ENCODE results near the gene QRICH2. TPM values are rescaled to one million over a fixed set of nuclear protein-coding genes. Genes with fewer than 3 reads are reported as not detected.

The QRICH2 gene
- total RNA-seq, 1 donor: 1.2 TPM

DNA sequence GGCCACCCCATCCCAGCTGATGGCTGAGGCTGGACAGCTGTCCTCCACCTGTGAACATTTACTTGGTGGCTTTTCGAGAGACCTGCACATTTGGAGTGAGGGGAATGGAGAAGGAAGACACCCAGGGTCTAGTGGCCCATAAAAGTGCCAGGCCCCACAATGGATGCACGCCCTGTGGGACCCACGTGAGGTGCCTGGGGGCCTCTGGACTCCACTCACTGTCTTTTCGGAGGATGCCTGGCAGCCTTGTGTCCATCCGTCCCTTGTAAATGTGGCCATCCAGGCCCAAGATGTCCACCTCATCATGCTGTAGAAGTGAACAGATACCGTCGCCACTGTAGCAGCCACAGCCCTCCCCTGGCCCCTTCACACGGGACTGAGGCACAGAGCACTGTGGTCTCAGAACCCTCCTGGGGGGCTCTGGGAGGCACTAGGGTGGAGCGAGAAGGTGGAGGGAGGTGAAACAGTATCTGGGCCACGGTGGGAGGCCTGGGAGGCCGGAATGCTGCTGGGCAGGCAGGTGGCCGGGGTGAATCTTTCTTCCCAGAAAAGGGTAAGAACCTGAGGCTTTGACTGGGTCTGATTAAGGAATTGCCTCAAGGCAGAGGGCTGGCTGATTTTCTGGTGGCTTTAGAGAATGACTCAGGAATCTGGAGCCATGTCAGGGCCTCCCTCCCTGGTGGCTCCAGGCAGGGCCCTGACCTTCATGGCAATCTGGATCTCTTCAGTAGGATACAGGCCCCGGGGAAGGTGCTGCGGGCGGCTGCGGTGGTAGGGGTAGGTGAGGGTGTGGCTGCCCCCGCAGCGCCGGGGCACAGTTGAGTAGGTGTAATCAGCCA is 31.4 kb downstream of the QRICH2 start:
- Histone ChIP-seq H3K9me3 (ENCODE audit: low read depth, low read length) (no peaks in the 10 kb centered on the region), H3K4me1 (ENCODE audit: insufficient read depth, low read length) (peaks cover 41% of the 10 kb centered on the region), H3K4me3 (ENCODE audit: low read length) (no peak overlapping the region), H3K27me3 (ENCODE audit: insufficient read depth, low read length) (no peaks in the 10 kb centered on the region)

DNA sequence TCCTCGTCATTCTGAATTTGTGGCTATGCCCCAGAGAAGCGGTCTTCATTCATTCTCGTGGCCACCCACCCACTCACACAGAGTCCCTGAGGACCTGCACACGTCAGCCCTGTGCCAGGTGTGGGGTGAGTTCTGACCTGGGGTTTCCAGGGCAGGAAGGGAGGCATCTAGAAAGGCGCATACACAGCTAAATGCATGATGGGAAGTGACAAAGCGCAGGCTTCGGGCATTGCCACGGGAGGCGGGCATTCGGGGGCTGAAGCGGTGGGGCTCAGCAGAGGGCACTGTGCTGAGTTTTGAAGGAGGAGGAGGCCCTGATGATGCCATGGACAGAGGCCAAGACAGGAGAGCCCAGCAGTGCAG is 32.0 kb downstream of the QRICH2 start:
- Histone ChIP-seq H3K27me3 (ENCODE audit: insufficient read depth, low read length) (no peaks in the 10 kb centered on the region), H3K4me1 (ENCODE audit: insufficient read depth, low read length) (peaks cover 47% of the 10 kb centered on the region), H3K9me3 (ENCODE audit: low read depth, low read length) (no peaks in the 10 kb centered on the region)

DNA sequence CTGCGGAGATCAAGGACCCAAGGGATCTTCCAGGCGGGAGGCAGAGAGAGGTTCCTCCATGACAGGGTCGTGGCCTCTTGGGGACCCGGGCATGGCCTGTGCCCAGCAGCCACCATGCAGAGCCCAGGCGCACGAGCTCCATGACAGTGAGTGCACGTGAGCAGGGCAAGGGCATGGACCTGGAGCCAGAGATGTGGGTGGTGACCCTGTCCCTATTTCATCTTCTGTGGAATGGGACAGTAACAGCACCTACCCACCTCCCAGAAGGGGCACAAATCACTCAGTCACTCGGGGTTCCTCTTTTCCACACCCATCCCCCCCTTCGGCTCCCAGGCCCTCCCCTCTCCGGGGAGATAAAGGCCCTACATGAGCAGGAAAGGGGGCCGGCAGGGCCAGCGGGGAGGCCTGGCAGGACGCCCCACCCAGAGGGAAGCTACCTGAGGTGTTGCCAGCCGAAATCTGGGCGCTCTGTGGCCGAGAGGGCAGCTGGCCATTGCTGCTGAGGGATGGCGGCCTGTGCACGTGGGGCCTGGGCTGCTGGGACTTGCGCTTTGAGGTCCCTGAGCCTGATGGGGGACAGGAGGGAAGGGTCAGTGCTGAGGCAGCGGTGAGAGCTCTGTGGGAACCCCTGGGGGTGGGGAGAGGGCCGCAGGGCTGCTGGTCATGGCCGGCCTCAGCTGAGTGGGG is 32.6 kb downstream of the QRICH2 start:
- H3K4me1 ChIP-seq (ENCODE audit: insufficient read depth, low read length): peaks cover 52% of the 10 kb centered on the region
- H3K9me3 ChIP-seq (ENCODE audit: low read depth, low read length): no peaks in the 10 kb centered on the region
- no peak overlapping the region for H3K4me3 ChIP-seq (ENCODE audit: low read length)
- no peaks in the 10 kb centered on the region for H3K27me3 ChIP-seq (ENCODE audit: insufficient read depth, low read length)

More for the DNA sequence above, 32.0 kb downstream of the QRICH2 start:
- no peak overlapping the region for H3K4me3 ChIP-seq (ENCODE audit: low read length)

DNA sequence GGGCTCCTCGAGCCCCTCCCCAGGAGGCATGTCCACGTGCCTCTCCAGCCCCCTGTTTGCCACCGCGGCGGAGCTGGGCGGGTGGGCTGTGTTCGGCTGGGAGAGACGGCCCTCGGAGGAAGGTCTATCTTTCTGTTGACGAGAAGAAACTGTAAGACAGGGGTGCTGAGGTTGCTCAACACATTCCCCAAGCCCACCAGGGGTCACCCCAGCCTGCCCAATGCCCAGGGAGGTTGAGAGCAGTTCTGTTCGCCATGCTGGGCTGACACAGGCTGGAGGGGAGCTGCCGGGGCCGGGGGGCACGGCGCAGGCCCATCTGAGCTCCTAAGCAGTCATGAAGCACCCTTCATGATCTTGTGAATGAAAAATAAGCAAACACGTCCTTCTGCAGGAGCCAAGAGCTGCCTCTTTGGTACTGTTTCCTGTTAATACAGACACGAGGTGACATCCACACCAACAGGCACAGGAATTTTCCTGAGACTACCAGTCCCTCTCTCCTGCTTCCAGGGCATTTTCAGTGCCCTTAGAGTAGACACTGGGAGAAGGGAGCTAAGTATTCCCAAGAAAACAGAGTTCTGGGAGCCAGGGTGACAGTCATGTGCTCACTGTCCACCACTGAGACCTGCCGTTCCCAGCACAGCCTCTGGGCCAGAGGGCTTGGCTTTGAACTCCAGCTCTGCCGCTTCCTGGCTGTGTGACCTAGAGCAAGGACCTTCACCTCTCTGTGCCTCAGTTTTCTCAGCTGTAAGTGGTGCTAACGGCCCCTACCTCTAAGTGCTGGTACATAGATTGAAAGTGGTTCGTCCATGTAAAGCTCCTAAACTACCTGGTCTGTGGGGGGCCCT is 33.7 kb downstream of the QRICH2 start:
- H3K4me3 ChIP-seq (ENCODE audit: low read length): no peak overlapping the region
- peaks cover 59% of the 10 kb centered on the region for H3K4me1 ChIP-seq (ENCODE audit: insufficient read depth, low read length)
- H3K27me3 ChIP-seq (ENCODE audit: insufficient read depth, low read length): no peaks in the 10 kb centered on the region
- H3K9me3 ChIP-seq (ENCODE audit: low read depth, low read length): no peaks in the 10 kb centered on the region

DNA sequence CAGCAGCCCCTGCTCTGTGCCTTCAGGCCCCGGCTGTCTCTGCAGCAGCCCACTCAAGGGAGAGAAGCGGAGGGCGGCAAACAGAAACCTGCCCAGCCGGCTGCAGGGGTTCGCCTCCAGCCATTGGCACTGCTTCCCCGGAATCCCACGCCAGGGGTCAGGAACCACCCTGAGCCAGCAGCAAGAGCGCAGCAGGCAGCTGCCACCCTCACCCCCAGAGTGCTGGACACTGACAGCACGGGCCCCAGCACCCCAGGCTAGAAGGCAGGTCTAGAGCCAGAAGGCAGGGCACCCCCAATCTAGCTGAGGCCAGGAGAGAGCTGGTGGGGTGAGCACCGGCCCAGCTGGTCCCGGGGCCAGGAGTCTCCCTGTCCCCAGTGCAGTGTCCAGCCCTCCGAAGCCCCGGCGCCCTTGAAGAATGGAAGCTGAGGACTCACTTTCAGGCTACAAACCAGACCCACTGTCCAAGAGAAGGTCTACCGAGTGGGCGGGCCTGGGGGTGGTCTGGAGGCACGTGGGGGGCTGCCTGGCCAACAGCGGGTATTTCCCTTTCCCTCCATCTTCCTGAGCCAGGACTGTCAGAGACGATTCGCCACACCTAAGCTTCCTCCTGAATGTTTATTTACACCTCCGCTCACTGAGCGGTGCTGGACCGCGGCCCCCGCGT is 34.5 kb downstream of the QRICH2 start:
- H3K27me3 ChIP-seq (ENCODE audit: insufficient read depth, low read length): no peaks in the 10 kb centered on the region
- H3K9me3 ChIP-seq (ENCODE audit: low read depth, low read length): no peaks in the 10 kb centered on the region
- H3K4me1 ChIP-seq (ENCODE audit: insufficient read depth, low read length): peaks cover 66% of the 10 kb centered on the region
- H3K4me3 ChIP-seq (ENCODE audit: low read length): no peak overlapping the region

DNA sequence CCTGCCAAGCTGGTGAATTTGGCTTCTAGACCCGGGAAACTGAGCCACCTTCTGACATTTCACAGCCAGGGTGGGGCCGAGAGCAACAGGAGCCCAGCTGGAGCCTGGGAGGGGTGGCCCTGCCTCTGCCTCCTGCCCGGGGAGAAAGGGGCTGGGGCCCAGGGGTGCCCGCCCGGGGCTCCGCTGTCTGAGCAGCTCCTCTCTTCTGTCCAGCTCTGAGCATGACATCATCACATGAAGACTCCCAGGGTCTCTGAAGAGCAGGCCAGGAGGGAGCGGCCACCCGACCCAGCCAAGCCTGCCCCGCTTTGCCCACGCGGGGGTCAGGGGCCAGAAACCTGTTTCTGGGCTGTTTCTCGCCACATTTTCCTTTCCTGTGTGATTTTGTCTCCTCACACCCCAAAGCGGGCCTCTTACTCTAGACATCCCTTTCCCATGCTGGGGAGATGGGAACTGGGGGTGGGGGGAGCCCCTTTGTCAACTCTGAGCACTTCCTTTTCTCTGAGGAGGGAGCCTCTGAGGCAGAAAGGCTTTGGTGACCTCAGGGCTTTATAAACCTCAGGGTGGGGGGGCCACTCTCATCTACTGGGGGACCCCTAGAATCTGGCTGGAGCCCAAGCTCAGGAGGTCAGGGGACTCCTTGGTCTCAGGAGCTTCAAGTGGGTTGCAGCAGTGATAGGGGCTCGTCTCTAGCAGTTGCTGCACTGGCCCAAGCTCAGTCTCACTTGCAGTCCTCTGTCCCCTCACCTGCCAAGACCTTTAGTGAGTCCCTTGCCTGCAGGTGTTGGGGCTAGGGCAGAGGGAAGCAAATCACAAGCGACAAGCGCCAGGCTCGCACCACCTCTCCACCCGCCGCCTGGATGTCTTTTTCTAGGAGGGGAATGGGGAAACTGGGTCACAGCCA is 35.3 kb downstream of the QRICH2 start:
- peak overlapping the region; percentile 36 for H3K4me3 ChIP-seq (ENCODE audit: low read length)
- H3K4me1 ChIP-seq (ENCODE audit: insufficient read depth, low read length): peaks cover 73% of the 10 kb centered on the region
- H3K27me3 ChIP-seq (ENCODE audit: insufficient read depth, low read length): no peaks in the 10 kb centered on the region
- H3K9me3 ChIP-seq (ENCODE audit: low read depth, low read length): no peaks in the 10 kb centered on the region

DNA sequence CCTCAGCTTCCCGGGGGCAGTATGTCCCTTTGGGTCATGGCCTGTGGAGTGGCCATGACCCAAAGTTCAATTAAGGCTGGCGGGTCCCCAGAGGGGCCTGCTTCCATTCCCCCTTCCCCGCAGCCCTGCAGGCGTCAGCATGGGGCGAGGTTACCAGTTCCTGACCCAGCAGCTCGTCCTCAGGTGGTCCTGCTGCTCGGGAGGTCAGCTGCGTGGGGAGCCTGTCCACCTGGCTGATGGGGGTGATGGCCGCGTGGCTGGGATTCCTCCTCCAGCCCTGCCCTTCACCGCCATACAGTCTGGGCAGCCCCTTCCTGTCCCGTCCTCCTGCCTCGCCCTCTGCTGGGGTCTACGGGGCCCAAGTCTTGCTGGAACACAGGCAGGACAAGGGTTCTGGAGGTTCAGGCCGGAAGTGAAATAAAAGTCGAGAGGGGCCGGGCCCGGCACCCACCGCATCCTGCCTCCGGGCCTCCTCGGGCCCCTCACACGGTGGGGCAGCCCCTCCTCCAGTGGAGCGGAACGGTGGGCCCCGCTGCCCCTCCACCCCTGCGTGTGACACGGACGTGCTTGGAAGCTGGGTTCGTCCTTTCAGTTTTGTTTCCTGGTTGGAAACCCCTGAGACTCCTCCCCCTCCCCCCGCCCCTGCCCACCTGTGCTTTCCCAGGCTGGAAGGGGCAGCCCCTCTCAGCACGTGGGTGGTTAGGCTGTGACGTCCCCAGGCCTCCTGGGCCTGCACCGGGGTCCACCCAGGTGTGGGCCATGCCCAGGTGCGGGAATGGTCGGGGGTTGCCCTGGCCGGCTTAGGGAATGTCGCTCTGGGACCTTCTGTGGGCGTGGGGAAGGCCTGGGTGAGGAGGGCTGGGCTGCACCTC is 36.2 kb downstream of the QRICH2 start:
- Histone ChIP-seq H3K9me3 (ENCODE audit: low read depth, low read length) (no peaks in the 10 kb centered on the region), H3K27me3 (ENCODE audit: insufficient read depth, low read length) (no peaks in the 10 kb centered on the region), H3K4me3 (ENCODE audit: low read length) (peak overlapping the region; percentile 36), H3K4me1 (ENCODE audit: insufficient read depth, low read length) (peaks cover 82% of the 10 kb centered on the region)

DNA sequence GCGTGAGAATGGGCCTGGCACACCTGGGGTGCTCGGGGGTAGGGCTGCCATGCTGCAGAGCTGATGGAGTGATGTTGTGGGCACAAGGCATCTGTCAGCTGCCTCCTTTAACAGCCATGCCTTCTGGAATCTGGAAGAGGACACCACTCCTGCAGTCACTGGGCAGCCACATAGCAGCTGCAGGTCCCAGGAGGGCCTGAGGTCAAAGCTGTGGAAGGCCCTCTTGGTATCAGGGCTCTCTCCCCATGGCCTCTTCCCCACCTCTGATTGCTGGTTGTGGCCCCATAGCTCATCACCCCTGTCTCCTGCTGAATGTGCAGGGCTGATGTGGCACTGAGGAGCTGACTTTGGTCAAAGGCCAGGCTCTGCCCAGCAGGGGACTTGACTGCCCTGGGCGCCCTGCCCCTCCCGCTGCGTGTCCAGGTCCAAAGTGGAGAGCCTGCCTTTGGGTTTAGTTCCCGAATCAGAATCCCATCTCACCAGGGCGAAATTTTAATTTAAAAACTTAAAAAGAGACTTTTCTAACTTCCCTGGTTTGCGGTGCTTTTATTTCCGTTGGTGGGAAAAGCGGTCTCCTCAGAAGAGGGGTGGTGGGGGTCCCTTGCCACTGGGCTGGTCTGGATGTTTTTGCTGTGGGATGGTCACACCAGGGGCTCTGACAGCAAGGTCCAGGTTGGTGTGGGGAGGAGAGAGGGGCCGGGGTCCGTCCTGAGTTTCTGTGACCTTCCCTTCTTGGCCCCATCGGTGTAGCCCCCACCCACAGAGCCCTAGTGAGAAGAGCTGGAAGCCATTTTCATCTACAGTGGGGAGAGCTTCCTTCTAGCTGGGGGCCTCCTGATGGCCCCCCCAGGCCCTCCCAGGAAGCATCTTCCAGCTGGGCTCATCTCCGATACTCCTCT is 37.1 kb downstream of the QRICH2 start:
- Histone ChIP-seq H3K4me1 (ENCODE audit: insufficient read depth, low read length) (peaks cover 89% of the 10 kb centered on the region), H3K4me3 (ENCODE audit: low read length) (peak overlapping the region; percentile 36), H3K9me3 (ENCODE audit: low read depth, low read length) (no peaks in the 10 kb centered on the region), H3K27me3 (ENCODE audit: insufficient read depth, low read length) (no peaks in the 10 kb centered on the region)

DNA sequence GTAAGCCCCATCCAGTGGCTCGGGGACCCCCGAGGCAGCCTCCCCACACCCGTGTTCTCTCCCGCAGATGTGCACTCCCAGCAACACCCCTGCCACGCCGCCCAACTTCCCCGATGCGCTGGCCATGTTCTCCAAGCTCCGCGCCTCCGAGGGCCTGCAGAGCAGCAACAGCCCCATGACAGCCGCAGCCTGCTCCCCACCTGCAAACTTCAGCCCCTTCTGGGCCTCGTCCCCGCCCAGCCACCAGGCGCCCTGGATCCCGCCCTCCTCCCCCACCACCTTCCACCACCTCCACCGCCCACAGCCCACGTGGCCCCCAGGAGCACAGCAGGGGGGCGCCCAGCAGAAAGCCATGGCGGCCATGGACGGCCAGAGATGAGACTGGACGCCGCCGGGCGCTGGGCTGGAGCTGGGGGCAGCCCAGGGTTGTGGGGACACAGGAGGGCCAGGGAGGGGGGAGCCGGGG is 37.9 kb downstream of the QRICH2 start:
- Histone ChIP-seq H3K9me3 (ENCODE audit: low read depth, low read length) (no peaks in the 10 kb centered on the region), H3K27me3 (ENCODE audit: insufficient read depth, low read length) (no peaks in the 10 kb centered on the region), H3K4me1 (ENCODE audit: insufficient read depth, low read length) (peaks cover 82% of the 10 kb centered on the region), H3K4me3 (ENCODE audit: low read length) (no peak overlapping the region)

DNA sequence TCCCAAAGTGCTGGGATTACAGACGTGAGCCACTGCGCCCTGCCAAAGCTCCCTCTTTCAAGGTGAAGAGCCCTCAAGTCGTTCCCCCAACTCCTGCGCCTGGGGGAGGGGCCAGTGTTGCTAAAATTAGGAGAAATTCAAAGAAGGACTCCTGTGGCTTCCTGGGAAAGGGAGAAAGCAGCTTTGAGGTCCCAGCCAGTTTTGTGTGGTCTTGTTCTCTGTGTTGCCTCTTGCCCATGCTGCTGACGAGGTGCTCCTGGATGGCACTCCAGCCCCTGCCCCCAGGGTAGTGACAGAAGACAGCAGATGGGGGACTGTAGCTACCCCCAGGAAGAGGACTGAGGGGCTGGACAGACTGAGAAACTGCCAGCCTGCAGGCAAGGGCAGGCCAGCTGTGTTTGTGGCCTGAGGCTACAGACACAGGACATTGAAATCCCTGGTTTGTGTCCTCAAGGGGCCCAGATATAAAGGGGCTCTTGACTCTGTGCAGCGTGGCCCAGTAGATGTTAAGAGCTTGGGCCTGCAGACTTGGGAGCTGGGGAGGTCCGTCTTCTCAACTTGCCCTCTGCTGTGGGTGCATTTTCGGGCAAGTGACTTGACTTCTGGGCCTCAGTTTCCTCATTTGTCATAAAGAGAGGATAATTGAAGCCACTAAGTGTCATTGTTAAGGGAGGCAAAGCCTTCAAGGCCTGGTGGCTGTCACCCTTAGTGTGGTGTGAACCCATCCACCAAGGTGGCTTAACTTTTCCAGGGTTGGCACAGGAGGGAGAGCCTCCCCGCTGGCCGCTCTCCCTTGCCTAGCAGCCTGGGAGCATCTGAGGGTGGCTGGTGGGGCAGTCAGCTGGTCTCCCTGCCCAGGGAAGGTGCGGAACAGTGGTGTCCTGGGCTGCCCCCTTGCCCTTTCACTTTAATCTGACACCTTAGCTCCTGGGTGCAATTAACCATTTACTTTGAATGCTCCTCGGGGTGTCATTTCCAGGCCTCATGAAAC is 38.8 kb downstream of the QRICH2 start:
- Histone ChIP-seq H3K4me3 (ENCODE audit: low read length) (no peak overlapping the region), H3K4me1 (ENCODE audit: insufficient read depth, low read length) (peaks cover 79% of the 10 kb centered on the region), H3K27me3 (ENCODE audit: insufficient read depth, low read length) (no peaks in the 10 kb centered on the region), H3K9me3 (ENCODE audit: low read depth, low read length) (no peaks in the 10 kb centered on the region)

DNA sequence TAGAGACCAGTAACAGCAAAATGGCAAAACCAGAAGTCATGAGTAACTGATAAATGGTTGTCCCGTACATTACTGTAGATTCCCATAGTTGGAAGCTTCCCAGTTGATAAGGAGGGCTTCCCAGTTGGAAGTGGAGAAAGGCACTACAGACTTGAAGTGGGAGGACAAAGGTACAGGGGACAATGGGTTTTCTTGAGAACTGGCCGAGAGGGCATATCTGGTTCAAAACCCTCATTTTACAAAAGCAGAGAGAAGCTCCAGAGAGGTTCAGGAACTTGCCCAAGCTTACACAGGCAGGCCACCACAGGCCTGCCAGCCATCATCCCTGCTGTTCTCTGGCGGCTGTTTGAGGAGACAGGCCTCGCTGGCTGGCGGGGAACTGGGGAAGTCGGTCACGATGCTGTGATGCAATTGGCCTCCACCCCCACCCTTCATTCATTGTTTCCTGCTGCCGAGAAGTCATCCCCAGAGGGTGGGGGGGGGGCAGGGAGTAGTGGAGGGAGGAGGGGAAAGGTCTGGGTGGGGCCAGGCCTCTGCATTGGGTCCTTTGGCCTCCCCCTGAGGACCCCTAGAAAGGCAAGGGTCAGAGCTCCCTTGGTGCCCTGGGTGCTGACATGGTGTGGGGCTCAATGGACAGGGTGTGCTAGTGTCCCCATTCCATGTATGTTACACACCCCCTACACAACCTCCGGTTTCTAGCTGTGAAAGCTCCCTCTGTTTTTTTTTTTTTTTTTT is 39.9 kb downstream of the QRICH2 start:
- Histone ChIP-seq H3K4me3 (ENCODE audit: low read length) (peak overlapping the region; percentile 27), H3K4me1 (ENCODE audit: insufficient read depth, low read length) (peaks cover 79% of the 10 kb centered on the region), H3K27me3 (ENCODE audit: insufficient read depth, low read length) (no peaks in the 10 kb centered on the region), H3K9me3 (ENCODE audit: low read depth, low read length) (no peaks in the 10 kb centered on the region)

Data from mononuclear cell (primary cell).